Smooth muscle cell of the brain vasculature (primary cell): ENCODE measurements around the gene HIPK2.
A peak's percentile ranks its signal among the peaks of the same experiment; 100 is the strongest.

ENCODE experiments used
- DNase-seq: peaks from one replicate; pipeline ENCODE4 v3.0.0-alpha.2; 2012; ENCODE audit warnings: low read depth, low spot score

The HIPK2 gene

GRCh38 chr7:139696552-139696951 lies 81.2 kb downstream of the HIPK2 start:
- no peak for DNase-seq

GRCh38 chr7:139695588-139695987 lies 82.2 kb downstream of the HIPK2 start:
- DNase-seq: no peak

- no peak for DNase-seq
Observed at GRCh38 chr7:139695051-139695450, 82.7 kb downstream of the HIPK2 start.

GRCh38 chr7:139694389-139694676 lies 83.5 kb downstream of the HIPK2 start:
- no peak for DNase-seq

- DNase-seq: no peak
Observed at GRCh38 chr7:139693651-139694388, 84.0 kb downstream of the HIPK2 start.

- no peak for DNase-seq
Observed at GRCh38 chr7:139692723-139693122, 85.1 kb downstream of the HIPK2 start.

GRCh38 chr7:139691253-139691781 lies 86.5 kb downstream of the HIPK2 start:
- DNase-seq: no peak

- no peak for DNase-seq
Observed at GRCh38 chr7:139687980-139688632, 89.7 kb downstream of the HIPK2 start.

GRCh38 chr7:139687211-139687954 lies 90.4 kb downstream of the HIPK2 start:
- no peak for DNase-seq

GRCh38 chr7:139683137-139683921 lies 94.5 kb downstream of the HIPK2 start:
- no peak for DNase-seq

- DNase-seq: no peak
Observed at GRCh38 chr7:139682136-139683013, 95.4 kb downstream of the HIPK2 start.

- DNase-seq: no peak
Observed at GRCh38 chr7:139681812-139682135, 96.0 kb downstream of the HIPK2 start.

- no peak for DNase-seq
Observed at GRCh38 chr7:139681463-139681755, 96.4 kb downstream of the HIPK2 start.

- DNase-seq: no peak
Observed at GRCh38 chr7:139680676-139681462, 96.9 kb downstream of the HIPK2 start.

- no peak for DNase-seq
Observed at GRCh38 chr7:139679731-139680594, 97.8 kb downstream of the HIPK2 start.

- no peak for DNase-seq
Observed at GRCh38 chr7:139676390-139676789, 101.4 kb downstream of the HIPK2 start.

- DNase-seq: peak; percentile 70
Observed at GRCh38 chr7:139675127-139676125, 102.4 kb downstream of the HIPK2 start.

GRCh38 chr7:139674752-139675126 lies 103.1 kb downstream of the HIPK2 start:
- DNase-seq: no peak
